Liver (tissue), 9 donors: ENCODE measurements around the gene NOS1. TPM values are rescaled to one million over a fixed set of nuclear protein-coding genes. Genes with fewer than 3 reads are reported as not detected.

Experiments used
- DNase-seq: peaks from one replicate; pipeline ENCODE4 v3.0.0-alpha.2; 2017; ENCODE audit warnings: low spot score
- H3K27ac ChIP-seq, 2 donors: one replicate each; pipeline ENCODE4 v1.7.0; 2013; ENCODE audit warnings: inconsistent platforms in 2 of 2, low read length in 2 of 2, control low read depth in 1 of 2, low read depth in 1 of 2, mild to moderate bottlenecking in 1 of 2
- H3K27me3 ChIP-seq, 4 donors: one replicate each; pipeline versions ENCODE4 v1.6.1 to v1.7.0; 2013; ENCODE audit warnings: low read length in 3 of 4, inconsistent platforms in 1 of 4, mild to moderate bottlenecking in 1 of 4, moderate library complexity in 1 of 4; ENCODE audit not compliant: control insufficient read depth in 4 of 4, insufficient read depth in 4 of 4
- H3K36me3 ChIP-seq, 4 donors: one replicate each; pipeline versions ENCODE4 v1.6.1 to v1.7.0; 2013; ENCODE audit warnings: low read length in 3 of 4, mild to moderate bottlenecking in 3 of 4, low read depth in 1 of 4, moderate library complexity in 1 of 4; ENCODE audit not compliant: control insufficient read depth in 4 of 4, insufficient read depth in 3 of 4
- H3K4me1 ChIP-seq, 4 donors: one replicate each; pipeline versions ENCODE4 v1.6.1 to v1.7.0; 2013; ENCODE audit warnings: low read length in 3 of 4, mild to moderate bottlenecking in 3 of 4, moderate library complexity in 1 of 4; ENCODE audit not compliant: control insufficient read depth in 4 of 4, insufficient read depth in 4 of 4
- H3K4me3 ChIP-seq, 3 donors: one replicate each; pipeline versions ENCODE4 v1.6.1 to v1.7.0; 2013; ENCODE audit warnings: low read length in 3 of 3, control low read depth in 1 of 3, low read depth in 1 of 3, mild to moderate bottlenecking in 1 of 3
- H3K9ac ChIP-seq, 2 donors: one replicate each; pipeline ENCODE4 v1.7.0; 2013; ENCODE audit warnings: low read length in 2 of 2, mild to moderate bottlenecking in 2 of 2, moderate library complexity in 2 of 2, control low read depth in 1 of 2, low read depth in 1 of 2
- H3K9me3 ChIP-seq, 4 donors: one replicate each; pipeline versions ENCODE4 v1.6.1 to v1.7.0; 2013; ENCODE audit warnings: low read length in 3 of 4; ENCODE audit not compliant: control insufficient read depth in 4 of 4
- EGR1 ChIP-seq, 2 donors: IDR thresholded peaks; 2 replicates each; pipeline ENCODE4 v1.6.1; 2016 to 2018; ENCODE audit warnings: antibody characterized with exemption in 2 of 2, low read depth in 2 of 2
- FOXA2 ChIP-seq: IDR thresholded peaks from 2 replicates; pipeline ENCODE4 v1.6.1; 2016; ENCODE audit warnings: antibody characterized with exemption
- HNF4A ChIP-seq, 2 donors: conservative IDR thresholded peaks; 2 replicates each; pipeline ENCODE4 v1.6.1; 2016; ENCODE audit warnings: antibody characterized with exemption in 2 of 2, mild to moderate bottlenecking in 2 of 2
- HNF4G ChIP-seq: IDR thresholded peaks from 2 replicates; pipeline ENCODE4 v1.6.1; 2016; ENCODE audit warnings: antibody characterized with exemption
- JUND ChIP-seq, 2 donors: IDR thresholded peaks; 2 replicates each; pipeline ENCODE4 v1.6.1; 2016; ENCODE audit warnings: antibody characterized with exemption in 2 of 2
- MAX ChIP-seq: IDR thresholded peaks from 2 replicates; pipeline ENCODE4 v1.6.1; 2016; ENCODE audit warnings: antibody characterized with exemption
- NR2F2 ChIP-seq: IDR thresholded peaks from 2 replicates; pipeline ENCODE4 v1.6.1; 2016; ENCODE audit warnings: antibody characterized with exemption
- RAD21 ChIP-seq, 2 donors: IDR thresholded peaks; 2 replicates each; pipeline ENCODE4 v1.6.1; 2016; ENCODE audit warnings: antibody characterized with exemption in 2 of 2, mild to moderate bottlenecking in 2 of 2
- RXRA ChIP-seq, 2 donors: IDR thresholded peaks; 2 replicates each; pipeline ENCODE4 v1.6.1; 2017 to 2018; ENCODE audit warnings: antibody characterized with exemption in 2 of 2, mild to moderate bottlenecking in 1 of 2
- SP1 ChIP-seq: IDR thresholded peaks from 2 replicates; pipeline ENCODE4 v1.6.1; 2018; ENCODE audit warnings: antibody characterized with exemption, mild to moderate bottlenecking
- TAF1 ChIP-seq: conservative IDR thresholded peaks from 2 replicates; pipeline ENCODE4 v1.6.1; 2016; ENCODE audit warnings: antibody characterized with exemption, mild to moderate bottlenecking
- YY1 ChIP-seq: IDR thresholded peaks from 2 replicates; pipeline ENCODE4 v1.6.1; 2016; ENCODE audit warnings: antibody characterized with exemption, mild to moderate bottlenecking
- WGBS: extraction: QIAGEN DNeasy Blood & Tissue Kit; methylation state at CpG from one replicate; pipeline ENCODE4 v1.1.7; 2013; 5-methylcytosine and 5-hydroxymethylcytosine counted together
- polyA plus RNA-seq, 2 donors: library from polyadenylated mRNA; stranded (reverse) in 1 of 2; unstranded in 1 of 2; fragments of 200-250 nt in 1 of 2; fragments of >200 nt in 1 of 2; fragmentation: Nextera tagmentation in 1 of 2; extraction: Ambion mirVana in 1 of 2; gene quantifications; one replicate each; pipeline versions ENCODE4 v1.2.1 to v1.2.3, GENCODE V29; 2013 to 2015
- total RNA-seq, 2 donors: library from RNA; depleted of rRNA; stranded (reverse); fragments of >200 nt; gene quantifications; one replicate each; pipeline ENCODE4 v1.2.3, GENCODE V29; 2014
- TF ChIP-seq, protein P1 (sequence below): fragments of 150-350 bp; IDR thresholded peaks from 2 replicates; pipeline ENCODE4 v1.5.1; 2017; ENCODE audit warnings: improper control_type of control experiment, low read depth, low read length; ENCODE audit not compliant: missing input control
- TF ChIP-seq, protein P2 (sequence below): IDR thresholded peaks from 2 replicates; pipeline ENCODE4 v1.6.1; 2016; ENCODE audit warnings: antibody characterized with exemption, mild to moderate bottlenecking
- TF ChIP-seq, protein P3 (sequence below): IDR thresholded peaks from 2 replicates; pipeline ENCODE4 v1.6.1; 2016; ENCODE audit warnings: antibody characterized with exemption
- donor health status: healthy.
- donor health status: healthy.
- donor health status: healthy.
- donor health status: healthy.
- donor health status: healthy.

NOS1 gene
- total and polyA plus RNA-seq, 4 donors = under 0.01 to 0.08 (median 0.01) TPM; not detected in 1

- TF ChIP-seq SP1 (no peak), RAD21 (IDR thresholded peaks at IDR 0.05) (no peak), NR2F2 (no peak), FOXA2 (no peak), MAX (no peak), HNF4A (conservative IDR thresholded peaks at IDR 0.05) (no peak), HNF4G (no peak)
- TF ChIP-seq, protein P1, sequence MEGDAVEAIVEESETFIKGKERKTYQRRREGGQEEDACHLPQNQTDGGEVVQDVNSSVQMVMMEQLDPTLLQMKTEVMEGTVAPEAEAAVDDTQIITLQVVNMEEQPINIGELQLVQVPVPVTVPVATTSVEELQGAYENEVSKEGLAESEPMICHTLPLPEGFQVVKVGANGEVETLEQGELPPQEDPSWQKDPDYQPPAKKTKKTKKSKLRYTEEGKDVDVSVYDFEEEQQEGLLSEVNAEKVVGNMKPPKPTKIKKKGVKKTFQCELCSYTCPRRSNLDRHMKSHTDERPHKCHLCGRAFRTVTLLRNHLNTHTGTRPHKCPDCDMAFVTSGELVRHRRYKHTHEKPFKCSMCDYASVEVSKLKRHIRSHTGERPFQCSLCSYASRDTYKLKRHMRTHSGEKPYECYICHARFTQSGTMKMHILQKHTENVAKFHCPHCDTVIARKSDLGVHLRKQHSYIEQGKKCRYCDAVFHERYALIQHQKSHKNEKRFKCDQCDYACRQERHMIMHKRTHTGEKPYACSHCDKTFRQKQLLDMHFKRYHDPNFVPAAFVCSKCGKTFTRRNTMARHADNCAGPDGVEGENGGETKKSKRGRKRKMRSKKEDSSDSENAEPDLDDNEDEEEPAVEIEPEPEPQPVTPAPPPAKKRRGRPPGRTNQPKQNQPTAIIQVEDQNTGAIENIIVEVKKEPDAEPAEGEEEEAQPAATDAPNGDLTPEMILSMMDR = no peak
- TF ChIP-seq, protein P2, sequence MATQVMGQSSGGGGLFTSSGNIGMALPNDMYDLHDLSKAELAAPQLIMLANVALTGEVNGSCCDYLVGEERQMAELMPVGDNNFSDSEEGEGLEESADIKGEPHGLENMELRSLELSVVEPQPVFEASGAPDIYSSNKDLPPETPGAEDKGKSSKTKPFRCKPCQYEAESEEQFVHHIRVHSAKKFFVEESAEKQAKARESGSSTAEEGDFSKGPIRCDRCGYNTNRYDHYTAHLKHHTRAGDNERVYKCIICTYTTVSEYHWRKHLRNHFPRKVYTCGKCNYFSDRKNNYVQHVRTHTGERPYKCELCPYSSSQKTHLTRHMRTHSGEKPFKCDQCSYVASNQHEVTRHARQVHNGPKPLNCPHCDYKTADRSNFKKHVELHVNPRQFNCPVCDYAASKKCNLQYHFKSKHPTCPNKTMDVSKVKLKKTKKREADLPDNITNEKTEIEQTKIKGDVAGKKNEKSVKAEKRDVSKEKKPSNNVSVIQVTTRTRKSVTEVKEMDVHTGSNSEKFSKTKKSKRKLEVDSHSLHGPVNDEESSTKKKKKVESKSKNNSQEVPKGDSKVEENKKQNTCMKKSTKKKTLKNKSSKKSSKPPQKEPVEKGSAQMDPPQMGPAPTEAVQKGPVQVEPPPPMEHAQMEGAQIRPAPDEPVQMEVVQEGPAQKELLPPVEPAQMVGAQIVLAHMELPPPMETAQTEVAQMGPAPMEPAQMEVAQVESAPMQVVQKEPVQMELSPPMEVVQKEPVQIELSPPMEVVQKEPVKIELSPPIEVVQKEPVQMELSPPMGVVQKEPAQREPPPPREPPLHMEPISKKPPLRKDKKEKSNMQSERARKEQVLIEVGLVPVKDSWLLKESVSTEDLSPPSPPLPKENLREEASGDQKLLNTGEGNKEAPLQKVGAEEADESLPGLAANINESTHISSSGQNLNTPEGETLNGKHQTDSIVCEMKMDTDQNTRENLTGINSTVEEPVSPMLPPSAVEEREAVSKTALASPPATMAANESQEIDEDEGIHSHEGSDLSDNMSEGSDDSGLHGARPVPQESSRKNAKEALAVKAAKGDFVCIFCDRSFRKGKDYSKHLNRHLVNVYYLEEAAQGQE = no peak
- no peak for DNase-seq
- H3K36me3 ChIP-seq = peaks cover 12 to 69% (median 62%) of the 10 kb centered on the region in 4 donors
- no peak overlapping the region for H3K9ac ChIP-seq
- H3K27ac ChIP-seq = no peak overlapping the region
- no peak overlapping the region for H3K4me3 ChIP-seq
- 92% methylated on average over 4 of the region's 4 CpGs for WGBS
- no peaks in the 10 kb centered on the region for H3K9me3 ChIP-seq
- H3K4me1 ChIP-seq = peaks cover 0 to 20% (median 8%) of the 10 kb centered on the region in 4 donors
- H3K27me3 ChIP-seq = no peaks in the 10 kb centered on the region
These were observed 193.7 kb downstream of the NOS1 start for GRCh38 chr12:117167769-117168168.

DNA sequence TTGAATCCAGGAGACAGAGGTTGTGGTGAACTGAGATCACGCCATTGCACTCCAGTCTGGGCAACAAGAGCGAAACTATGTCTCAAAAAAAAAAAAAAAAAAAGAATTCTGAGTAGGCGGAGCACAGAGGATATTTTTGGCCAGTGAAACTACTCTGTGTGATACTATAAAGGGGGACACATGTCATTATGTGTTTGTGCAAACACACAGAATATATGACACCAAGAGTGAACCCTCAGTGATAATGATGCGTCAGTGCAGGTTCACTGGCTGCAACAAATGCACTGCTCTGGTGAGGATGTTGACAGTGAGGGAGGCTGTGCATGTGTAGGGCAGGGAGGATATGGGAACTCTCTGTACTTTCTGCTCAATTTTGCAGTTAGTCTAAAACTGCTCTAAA is 195.3 kb downstream of the NOS1 start:
- Histone ChIP-seq H3K4me3 (no peak overlapping the region), H3K4me1 (peaks cover 0 to 7% (median 0%) of the 10 kb centered on the region in 4 donors), H3K36me3 (peaks cover 16 to 77% (median 73%) of the 10 kb centered on the region in 4 donors), H3K9ac (no peak overlapping the region), H3K27ac (no peak overlapping the region), H3K27me3 (no peaks in the 10 kb centered on the region), H3K9me3 (no peaks in the 10 kb centered on the region)
- no peak for DNase-seq
- TF ChIP-seq, protein P2 = no peak
- TF ChIP-seq FOXA2 = no peak
- no peak for TF ChIP-seq HNF4A (conservative IDR thresholded peaks at IDR 0.05)
- TF ChIP-seq EGR1 (IDR thresholded peaks at IDR 0.05; ENCODE audit: low read depth in 2 of 2) = no peak
- TF ChIP-seq SP1 = no peak
- no peak for TF ChIP-seq YY1
- TF ChIP-seq TAF1 = no peak
- no peak for TF ChIP-seq MAX
- TF ChIP-seq RXRA (IDR thresholded peaks at IDR 0.05) = no peak
- TF ChIP-seq HNF4G = no peak
- no peak for TF ChIP-seq NR2F2
- TF ChIP-seq, protein P3, sequence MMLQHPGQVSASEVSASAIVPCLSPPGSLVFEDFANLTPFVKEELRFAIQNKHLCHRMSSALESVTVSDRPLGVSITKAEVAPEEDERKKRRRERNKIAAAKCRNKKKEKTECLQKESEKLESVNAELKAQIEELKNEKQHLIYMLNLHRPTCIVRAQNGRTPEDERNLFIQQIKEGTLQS = no peak
- TF ChIP-seq JUND (IDR thresholded peaks at IDR 0.05) = no peak
- 97% methylated on average over 4 of the region's 4 CpGs for WGBS
